SK-MEL-5 (cell line): ENCODE results near the gene NPNT. TPM values are rescaled to one million over a fixed set of nuclear protein-coding genes. Genes with fewer than 3 reads are reported as not detected.

Experiments used
- DNase-seq: peaks from one replicate; pipeline ENCODE4 v3.0.0-alpha.2; 2016; ENCODE audit warnings: low read depth, low spot score
- in situ Hi-C: cut with HindIII; loops from 2 replicates; pipeline ENCODE4 v1.10.0; 2016; ENCODE audit warnings: low sequenced_read_pairs, high pct_unique_total_duplicates, low pct_unique_long_range_greater_than_20kb
- total RNA-seq: library from RNA; depleted of rRNA; stranded (reverse); fragments of >200 nt; shearing (Covaris generic); gene quantifications from 2 replicates; pipeline ENCODE4 v1.2.3, GENCODE V29; 2014

The NPNT gene
- total RNA-seq, 1 experiment from 2014 or later, result not detected

GRCh38 chr4:105956569-105956968 lies 61.3 kb downstream of the NPNT start:
- in situ Hi-C loops, result no loop called here
- no peak for DNase-seq

GRCh38 chr4:105957680-105958079 lies 62.4 kb downstream of the NPNT start:
- no peak for DNase-seq
- in situ Hi-C loops, result no loop called here

GRCh38 chr4:105963461-105964400 lies 68.5 kb downstream of the NPNT start:
- in situ Hi-C loops, result no loop called here
- no peak for DNase-seq

- DNase-seq, result no peak
- in situ Hi-C loops, result no loop called here
These were observed 70.0 kb downstream of the NPNT start for GRCh38 chr4:105965183-105965800.

GRCh38 chr4:105966051-105966450 lies 70.8 kb downstream of the NPNT start:
- in situ Hi-C loops, result no loop called here
- DNase-seq, result peak; percentile 15

- in situ Hi-C loops, result no loop called here
These were observed 71.9 kb downstream of the NPNT start for GRCh38 chr4:105967058-105967658.

GRCh38 chr4:105969575-105969974 lies 74.3 kb downstream of the NPNT start:
- DNase-seq, result no peak
- in situ Hi-C loops, result no loop called here

More at GRCh38 chr4:105967058-105967658, 71.9 kb downstream of the NPNT start:
- no peak for DNase-seq

- in situ Hi-C loops, result no loop called here
These were observed 75.1 kb downstream of the NPNT start for GRCh38 chr4:105970371-105970770.

GRCh38 chr4:105971036-105971435 lies 75.8 kb downstream of the NPNT start:
- no peak for DNase-seq
- in situ Hi-C loops, result no loop called here

More at GRCh38 chr4:105970371-105970770, 75.1 kb downstream of the NPNT start:
- no peak for DNase-seq

- in situ Hi-C loops, result no loop called here
- no peak for DNase-seq
These were observed 77.8 kb downstream of the NPNT start for GRCh38 chr4:105972946-105973621.

GRCh38 chr4:105976915-105977314 lies 81.6 kb downstream of the NPNT start:
- DNase-seq, result no peak
- in situ Hi-C loops, result no loop called here

GRCh38 chr4:105978684-105979296 lies 83.5 kb downstream of the NPNT start:
- no peak for DNase-seq
- in situ Hi-C loops, result no loop called here

- no peak for DNase-seq
- in situ Hi-C loops, result no loop called here
These were observed 84.2 kb downstream of the NPNT start for GRCh38 chr4:105979506-105979905.

GRCh38 chr4:105988671-105989070 lies 93.4 kb downstream of the NPNT start:
- no peak for DNase-seq
- in situ Hi-C loops, result no loop called here

- in situ Hi-C loops, result no loop called here
These were observed 94.4 kb downstream of the NPNT start for GRCh38 chr4:105989485-105990242.

GRCh38 chr4:105990933-105991332 lies 95.7 kb downstream of the NPNT start:
- DNase-seq, result no peak
- in situ Hi-C loops, result no loop called here

More at GRCh38 chr4:105989485-105990242, 94.4 kb downstream of the NPNT start:
- no peak for DNase-seq

- no peak for DNase-seq
- in situ Hi-C loops, result no loop called here
These were observed 96.5 kb downstream of the NPNT start for GRCh38 chr4:105991726-105992125.
